Trophoblast cell (in vitro differentiated cells and primary cell): Measurements from ENCODE around the gene MC4R. TPM values are rescaled to one million over a fixed set of nuclear protein-coding genes. Genes with fewer than 3 reads are reported as not detected.
"Not testable (repeated sequence)": the region's sequence is repeated elsewhere in the genome, so short reads cannot be mapped to it uniquely, and the experiment has no call there.

ENCODE experiments used
- DNase-seq, 2 donors: peaks; one replicate each; pipeline ENCODE4 v3.0.0-alpha.2; 2016
- H2AFZ ChIP-seq: 2 replicates; pipeline ENCODE4 v1.6.1; 2013; ENCODE audit warnings: low read length, moderate library complexity, mild to moderate bottlenecking; ENCODE audit not compliant: insufficient read depth, poor library complexity
- H2AK5ac ChIP-seq: 2 replicates; pipeline ENCODE4 v1.6.1; 2013; ENCODE audit warnings: mild to moderate bottlenecking, low read length
- H2BK120ac ChIP-seq: 2 replicates; pipeline ENCODE4 v1.6.1; 2013; ENCODE audit warnings: low read length, mild to moderate bottlenecking, moderate library complexity; ENCODE audit not compliant: insufficient read depth, poor library complexity
- H2BK12ac ChIP-seq: 2 replicates; pipeline ENCODE4 v1.6.1; 2013; ENCODE audit warnings: mild to moderate bottlenecking, low read length, moderate library complexity
- H2BK5ac ChIP-seq: 2 replicates; pipeline ENCODE4 v1.6.1; 2013; ENCODE audit warnings: low read length, low read depth, moderate library complexity, mild to moderate bottlenecking; ENCODE audit not compliant: poor library complexity
- H3K14ac ChIP-seq: 2 replicates; pipeline ENCODE4 v1.6.1; 2013; ENCODE audit warnings: mild to moderate bottlenecking, low read length
- H3K18ac ChIP-seq: 2 replicates; pipeline ENCODE4 v1.6.1; 2013; ENCODE audit warnings: mild to moderate bottlenecking, low read length
- H3K23ac ChIP-seq: 2 replicates; pipeline ENCODE4 v1.6.1; 2013; ENCODE audit warnings: low read length
- H3K27ac ChIP-seq: 2 replicates; pipeline ENCODE4 v1.5.1; 2013; ENCODE audit warnings: low read depth, mild to moderate bottlenecking, inconsistent platforms, low read length, moderate library complexity
- H3K27me3 ChIP-seq: 2 replicates; pipeline ENCODE4 v1.6.1; 2013; ENCODE audit warnings: inconsistent platforms, mild to moderate bottlenecking, low read length, moderate library complexity; ENCODE audit not compliant: insufficient read depth
- H3K36me3 ChIP-seq, 2 experiments: 1 replicate in 1 of 2; 2 replicates in 1 of 2; pipeline ENCODE4 v1.6.1; 2013; ENCODE audit warnings: low read length in 2 of 2, mild to moderate bottlenecking in 2 of 2, moderate library complexity in 1 of 2; ENCODE audit not compliant: insufficient read depth in 2 of 2, control insufficient read depth in 1 of 2
- H3K4ac ChIP-seq: 2 replicates; pipeline ENCODE4 v1.6.1; 2013; ENCODE audit warnings: low read depth, mild to moderate bottlenecking, low read length, moderate library complexity
- H3K4me1 ChIP-seq, 2 experiments: 1 replicate in 1 of 2; 2 replicates in 1 of 2; pipeline ENCODE4 v1.6.1; 2013; ENCODE audit warnings: low read length in 2 of 2, mild to moderate bottlenecking in 2 of 2, moderate library complexity in 1 of 2; ENCODE audit not compliant: insufficient read depth in 2 of 2, control insufficient read depth in 1 of 2
- H3K4me2 ChIP-seq: 2 replicates; pipeline ENCODE4 v1.6.1; 2013; ENCODE audit warnings: inconsistent platforms, mild to moderate bottlenecking, low read length, moderate library complexity
- H3K4me3 ChIP-seq: 2 replicates; pipeline ENCODE4 v1.5.1; 2013; ENCODE audit warnings: mild to moderate bottlenecking, low read depth, low read length, inconsistent platforms
- H3K79me1 ChIP-seq: one replicate; pipeline ENCODE4 v1.6.1; 2013; ENCODE audit warnings: low read length
- H3K79me2 ChIP-seq: 2 replicates; pipeline ENCODE4 v1.6.1; 2013; ENCODE audit warnings: low read length, mild to moderate bottlenecking; ENCODE audit not compliant: control insufficient read depth, insufficient read depth, poor library complexity
- H3K9ac ChIP-seq: 2 replicates; pipeline ENCODE4 v1.6.1; 2013; ENCODE audit warnings: mild to moderate bottlenecking, low read length
- H3K9me3 ChIP-seq: 2 replicates; pipeline ENCODE4 v1.6.1; 2013; ENCODE audit warnings: low read depth, mild to moderate bottlenecking, control low read depth, inconsistent platforms, low read length; ENCODE audit not compliant: insufficient read depth
- H4K12ac ChIP-seq: 2 replicates; pipeline ENCODE4 v1.6.1; 2013; ENCODE audit warnings: low read depth, mild to moderate bottlenecking, low read length, moderate library complexity
- H4K8ac ChIP-seq: 2 replicates; pipeline ENCODE4 v1.6.1; 2013; ENCODE audit warnings: low read depth, mild to moderate bottlenecking, low read length, moderate library complexity
- H4K91ac ChIP-seq: one replicate; pipeline ENCODE4 v1.6.1; 2013; ENCODE audit warnings: low read depth, mild to moderate bottlenecking, low read length, moderate library complexity
- WGBS: extraction: QIAGEN DNeasy Blood & Tissue Kit; methylation state at CpG from one replicate; pipeline ENCODE4 v1.1.7; 2013; ENCODE audit warnings: missing lambda C conversion rate; ENCODE audit not compliant: insufficient read length, insufficient coverage; ENCODE audit errors: extremely low coverage; 5-methylcytosine and 5-hydroxymethylcytosine counted together
- polyA plus RNA-seq: library from polyadenylated mRNA; stranded (reverse); fragments of 200-250 nt; gene quantifications from 2 replicates; pipeline ENCODE4 v1.2.3, GENCODE V29; 2013

MC4R gene
- polyA plus RNA-seq, result 0.03 TPM in 1 of 2 replicates, not detected in the other

DNA sequence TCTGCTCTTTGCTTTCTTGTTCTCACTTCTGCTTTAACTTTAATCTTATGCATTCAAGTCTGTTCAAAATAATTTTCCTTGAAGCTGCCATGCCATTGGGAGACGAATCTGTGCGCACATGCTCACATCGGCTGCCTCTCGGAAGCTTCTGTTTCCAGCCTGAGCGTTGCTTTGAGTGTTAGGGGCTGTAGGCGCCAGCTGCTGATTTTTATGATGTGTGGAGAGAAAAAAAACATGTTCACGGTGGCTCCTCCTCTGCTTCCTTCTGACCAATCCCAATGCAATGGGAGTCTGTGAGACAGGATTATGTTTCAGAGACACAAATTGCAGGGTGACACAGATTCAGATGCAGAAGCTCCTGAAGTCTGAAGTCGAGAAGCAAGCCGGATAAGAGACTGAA lies at the start of gene MC4R:
TSS of gene MC4R (minus strand) at position 180 of the 400 bp plus-strand sequence. CDS start 426 bp downstream, outside the sequence.
- Histone ChIP-seq H4K8ac (no peak within 1 kb of the TSS), H3K23ac (no peak within 1 kb of the TSS), H3K9me3 (no peaks in the 10 kb centered on the region), H3K36me3 (no peaks in the 10 kb centered on the region), H2AFZ (no peak within 1 kb of the TSS), H3K27me3 (no peaks in the 10 kb centered on the region), H3K79me2 (no peaks in the 10 kb centered on the region), H3K4me1 (no peaks in the 10 kb centered on the region), H3K27ac (no peak within 1 kb of the TSS), H4K12ac (no peak within 1 kb of the TSS), H2BK5ac (no peak within 1 kb of the TSS), H3K14ac (no peak within 1 kb of the TSS), H3K4ac (no peak within 1 kb of the TSS), H2AK5ac (no peak within 1 kb of the TSS), H2BK120ac (no peak within 1 kb of the TSS), H3K4me3 (no peak within 1 kb of the TSS), H3K9ac (no peak within 1 kb of the TSS), H3K79me1 (no peaks in the 10 kb centered on the region), H2BK12ac (no peak within 1 kb of the TSS), H3K18ac (no peak within 1 kb of the TSS), H4K91ac (no peak within 1 kb of the TSS), H3K4me2 (no peak within 1 kb of the TSS)
- WGBS, result no CpG with 5 or more reads among the region's 9 CpGs
- no peak for DNase-seq

DNA sequence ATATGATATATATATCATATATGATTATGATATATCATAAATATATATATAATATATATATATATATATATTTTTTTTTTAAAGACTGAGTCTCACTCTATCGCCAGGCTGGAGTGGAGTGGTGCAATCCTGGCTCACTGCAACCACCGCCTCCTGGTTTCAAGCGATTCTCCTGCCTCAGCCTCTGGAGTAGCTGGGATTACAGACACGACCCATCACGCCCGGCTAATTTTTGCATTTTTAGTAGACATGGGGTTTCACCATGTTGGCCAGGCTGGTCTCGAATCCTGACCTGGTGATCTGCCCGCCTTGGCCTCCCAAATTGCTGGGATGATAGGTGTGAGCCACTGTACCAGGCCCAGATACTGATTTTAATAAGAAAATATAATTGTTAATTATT lies 49.7 kb upstream of the MC4R start:
- H4K8ac ChIP-seq, H3K4me2 ChIP-seq, H4K12ac ChIP-seq, H2BK12ac ChIP-seq, H3K4ac ChIP-seq, H3K9ac ChIP-seq, H3K4me1 ChIP-seq, H3K27ac ChIP-seq, H2AFZ ChIP-seq, H3K79me1 ChIP-seq, H3K18ac ChIP-seq, H2AK5ac ChIP-seq, H3K27me3 ChIP-seq, DNase-seq, H3K14ac ChIP-seq, H2BK5ac ChIP-seq, H3K4me3 ChIP-seq, H3K79me2 ChIP-seq, H3K36me3 ChIP-seq, H3K9me3 ChIP-seq, H3K23ac ChIP-seq, H2BK120ac ChIP-seq, H4K91ac ChIP-seq: not testable (repeated sequence)
- no CpG with 5 or more reads among the region's 8 CpGs for WGBS

DNA sequence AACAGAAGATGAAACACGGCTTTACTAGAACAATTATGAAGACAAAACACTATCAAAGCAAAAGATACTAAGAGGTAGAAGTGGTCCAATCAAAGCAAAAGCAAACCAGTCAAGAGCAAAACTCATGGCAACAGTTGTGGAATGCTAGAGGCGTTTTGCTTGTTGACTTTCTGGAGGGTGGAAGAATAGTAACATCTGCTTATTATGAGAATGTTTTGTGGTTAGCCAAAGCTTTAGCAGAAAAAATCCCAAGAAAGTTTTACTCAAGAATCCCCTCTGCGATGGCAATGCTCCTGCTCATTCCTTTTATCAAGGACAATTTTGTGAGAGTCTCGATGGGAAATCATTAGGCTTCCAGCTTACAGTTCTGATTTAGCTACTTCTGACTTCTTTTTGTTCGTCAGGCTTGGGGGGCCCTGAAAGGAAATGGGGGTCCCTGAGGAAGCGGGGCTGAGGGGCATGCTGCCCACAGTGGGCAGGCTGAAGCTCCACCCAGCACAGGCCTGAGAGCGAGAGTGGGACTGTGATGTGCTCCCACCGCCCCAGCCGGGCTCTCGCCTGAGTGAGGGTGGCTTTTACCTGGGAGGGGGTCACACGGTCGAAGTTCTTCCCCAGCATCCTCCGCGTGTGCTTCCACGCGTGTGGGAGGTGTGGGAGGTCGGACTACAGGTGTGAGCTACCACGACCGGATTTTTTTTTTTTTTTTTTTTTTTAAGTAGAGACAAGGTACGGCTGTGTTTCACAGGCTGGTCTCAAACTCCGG lies 49.0 kb upstream of the MC4R start:
- DNase-seq, result no peak
- WGBS, result no CpG with 5 or more reads among the region's 21 CpGs
- Histone ChIP-seq H3K36me3 (no peaks in the 10 kb centered on the region), H3K4me3 (peak overlapping the region; percentile 48), H2BK5ac (no peak overlapping the region), H3K14ac (no peak overlapping the region), H3K27ac (no peak overlapping the region), H3K4me1 (no peaks in the 10 kb centered on the region), H3K4ac (no peak overlapping the region), H3K4me2 (no peak overlapping the region), H2BK12ac (no peak overlapping the region), H3K23ac (no peak overlapping the region), H3K79me2 (no peaks in the 10 kb centered on the region), H3K9me3 (peaks cover 1% of the 10 kb centered on the region), H4K91ac (no peak overlapping the region), H4K8ac (no peak overlapping the region), H2AFZ (no peak overlapping the region), H3K27me3 (no peaks in the 10 kb centered on the region), H2AK5ac (no peak overlapping the region), H3K9ac (peak overlapping the region; percentile 33), H4K12ac (no peak overlapping the region), H3K18ac (no peak overlapping the region), H2BK120ac (no peak overlapping the region), H3K79me1 (no peaks in the 10 kb centered on the region)

DNA sequence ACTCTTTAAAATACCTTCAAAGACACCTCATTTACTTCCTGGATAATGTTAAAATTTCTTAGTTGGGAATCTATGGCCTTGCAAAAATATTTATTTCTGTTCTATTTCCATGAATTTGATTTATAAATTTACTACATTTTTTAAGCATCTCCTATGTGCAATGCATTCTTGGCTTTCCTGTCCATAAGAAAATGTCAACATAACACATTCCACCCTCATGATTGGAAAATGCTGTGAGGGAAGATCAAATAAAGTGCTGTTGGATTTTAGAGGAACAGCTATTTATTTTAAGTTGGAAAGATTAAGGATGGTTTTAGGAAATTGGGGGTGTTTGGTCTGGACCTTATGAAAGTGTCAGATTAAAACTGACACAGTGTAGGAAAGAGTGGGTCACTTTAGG lies 45.4 kb upstream of the MC4R start:
- no peak for DNase-seq
- H2AK5ac ChIP-seq, result no peak overlapping the region
- H2BK120ac ChIP-seq, result no peak overlapping the region
- no peak overlapping the region for H3K23ac ChIP-seq
- no peak overlapping the region for H3K9ac ChIP-seq
- H3K4me2 ChIP-seq, result no peak overlapping the region
- H3K14ac ChIP-seq, result no peak overlapping the region
- H2BK12ac ChIP-seq, result no peak overlapping the region
- no peak overlapping the region for H2BK5ac ChIP-seq
- H2AFZ ChIP-seq, result no peak overlapping the region
- H4K12ac ChIP-seq, result no peak overlapping the region
- no peak overlapping the region for H4K8ac ChIP-seq
- no peak overlapping the region for H3K4me3 ChIP-seq
- H3K9me3 ChIP-seq, result peaks cover 1% of the 10 kb centered on the region
- H3K36me3 ChIP-seq, result no peaks in the 10 kb centered on the region
- H3K4me1 ChIP-seq, result no peaks in the 10 kb centered on the region
- H3K79me1 ChIP-seq, result no peaks in the 10 kb centered on the region
- no peak overlapping the region for H3K18ac ChIP-seq
- no peak overlapping the region for H4K91ac ChIP-seq
- H3K27me3 ChIP-seq, result no peaks in the 10 kb centered on the region
- no peaks in the 10 kb centered on the region for H3K79me2 ChIP-seq
- H3K4ac ChIP-seq, result no peak overlapping the region
- no peak overlapping the region for H3K27ac ChIP-seq
